D341Med (cell line): ENCODE results near the gene RAD51AP1.

ENCODE experiments used
- DNase-seq: peaks from one replicate; pipeline ENCODE4 v3.0.0; 2012; ENCODE audit warnings: low spot score

RAD51AP1 gene

DNA sequence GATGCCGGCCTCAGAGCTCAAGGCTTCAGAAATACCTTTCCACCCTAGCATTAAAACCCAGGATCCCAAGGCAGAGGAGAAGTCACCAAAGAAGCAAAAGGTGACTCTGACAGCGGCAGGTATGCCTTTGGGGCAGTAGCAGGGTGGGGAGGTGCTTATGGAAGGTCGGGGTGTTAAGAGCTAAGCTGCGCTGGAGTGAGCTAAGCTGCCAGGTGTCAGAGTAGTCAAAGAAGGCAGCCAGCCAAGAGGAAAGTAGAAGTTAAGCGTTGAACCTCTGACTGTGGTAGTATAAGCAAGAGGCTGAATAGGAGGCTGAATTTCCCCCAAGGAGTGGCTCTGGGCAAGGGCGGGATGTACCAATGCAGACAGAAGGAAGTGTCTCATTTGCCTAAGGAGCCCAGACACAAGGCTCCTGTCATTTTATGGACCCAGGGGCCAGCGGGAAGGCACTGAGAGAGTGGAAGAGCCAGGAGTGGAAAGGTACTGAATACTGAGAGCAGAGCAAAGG lies 52.5 kb downstream of the RAD51AP1 start:
- DNase-seq, result no peak

DNA sequence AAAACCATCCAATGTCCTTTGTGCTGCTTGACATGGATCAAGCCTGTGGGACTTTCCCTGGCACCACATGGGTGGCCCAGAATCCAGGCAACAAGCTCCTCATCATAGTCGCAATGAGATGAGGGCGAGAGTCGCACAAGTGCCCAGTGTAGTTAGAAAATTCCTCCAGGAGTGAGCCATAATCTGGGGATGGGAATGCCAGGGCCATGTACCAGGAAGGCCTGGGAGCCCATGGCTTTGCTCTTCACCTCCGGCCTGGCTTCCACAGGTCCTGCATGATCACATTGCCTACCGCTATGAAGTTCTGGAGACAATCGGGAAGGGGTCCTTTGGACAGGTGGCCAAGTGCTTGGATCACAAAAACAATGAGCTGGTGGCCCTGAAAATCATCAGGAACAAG lies 57.2 kb downstream of the RAD51AP1 start:
- DNase-seq, result no peak

DNA sequence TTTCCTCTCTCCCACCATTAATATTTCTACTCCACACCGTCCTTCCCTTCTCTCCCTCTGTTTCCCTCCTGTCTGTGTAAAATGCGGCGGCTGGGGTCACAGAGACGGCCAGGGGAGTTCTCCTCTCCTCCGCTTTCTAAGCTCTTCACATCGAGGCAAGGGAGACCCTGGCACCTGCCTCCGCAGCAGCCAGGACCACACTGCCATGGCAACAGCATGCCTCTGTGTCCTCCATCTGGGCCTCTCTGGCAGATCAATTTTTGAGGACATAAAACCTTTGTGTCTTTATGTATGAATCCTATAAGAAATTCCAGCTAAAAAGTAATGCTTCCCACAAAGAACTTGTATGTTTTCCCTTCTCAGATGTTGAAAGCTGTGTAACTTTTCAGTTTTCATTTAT lies 64.7 kb downstream of the RAD51AP1 start:
- DNase-seq, result no peak

DNA sequence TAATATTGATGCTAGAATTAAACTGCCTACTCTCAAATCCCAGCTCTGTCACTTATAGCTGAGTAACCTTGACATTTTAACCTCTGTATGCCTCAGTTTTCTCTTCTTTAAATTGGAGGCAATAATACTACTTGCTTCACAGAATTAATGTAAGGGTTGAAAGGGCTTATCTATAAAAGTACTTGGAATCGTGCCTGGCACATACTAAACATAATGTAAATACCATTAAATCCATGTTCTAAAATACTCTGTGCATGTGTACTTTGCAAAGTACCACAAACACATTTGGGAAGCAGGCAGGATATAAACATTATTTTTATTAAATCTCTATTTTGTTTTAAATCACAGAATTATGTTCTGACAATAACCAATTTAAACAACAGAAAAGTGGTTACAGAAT lies 65.3 kb downstream of the RAD51AP1 start:
- DNase-seq, result no peak

DNA sequence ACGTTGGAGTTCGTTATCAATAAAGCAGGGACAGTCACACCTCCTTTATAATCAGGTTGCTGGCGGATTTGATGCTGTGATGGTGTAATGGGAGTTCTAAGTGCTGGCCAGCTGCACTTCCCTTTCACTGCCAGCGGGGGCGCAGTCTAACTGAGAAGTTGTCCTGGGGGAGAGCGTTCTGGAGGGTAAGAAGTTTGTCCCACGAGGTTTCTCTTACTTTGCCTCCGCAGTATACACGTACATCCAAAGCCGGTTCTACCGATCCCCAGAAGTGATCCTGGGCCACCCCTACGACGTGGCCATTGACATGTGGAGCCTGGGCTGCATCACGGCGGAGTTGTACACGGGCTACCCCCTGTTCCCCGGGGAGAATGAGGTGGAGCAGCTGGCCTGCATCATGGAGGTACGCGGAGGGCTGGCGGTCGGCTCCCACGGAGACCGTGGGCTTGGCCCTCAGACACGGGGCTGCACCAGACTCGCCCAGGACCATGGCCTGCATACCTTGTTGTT lies 66.0 kb downstream of the RAD51AP1 start:
- DNase-seq, result peak; percentile 86

DNA sequence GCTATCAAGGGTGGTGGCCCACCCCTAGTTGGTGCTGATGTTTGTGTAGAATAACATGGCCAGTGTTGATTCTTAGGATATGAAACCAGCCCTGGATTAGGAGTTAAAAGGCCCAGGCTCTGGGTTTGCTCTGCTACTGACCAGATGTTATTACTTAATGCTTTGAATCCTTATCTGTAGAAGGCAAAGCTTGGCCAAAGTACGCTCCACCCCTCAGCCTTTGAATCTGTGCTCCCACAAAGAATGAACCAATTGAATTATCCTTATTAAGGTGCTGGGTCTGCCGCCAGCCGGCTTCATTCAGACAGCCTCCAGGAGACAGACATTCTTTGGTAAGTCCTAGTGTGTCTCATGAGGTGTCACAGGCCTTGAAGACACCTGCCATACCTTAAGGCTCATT lies 68.4 kb downstream of the RAD51AP1 start:
- no peak for DNase-seq

DNA sequence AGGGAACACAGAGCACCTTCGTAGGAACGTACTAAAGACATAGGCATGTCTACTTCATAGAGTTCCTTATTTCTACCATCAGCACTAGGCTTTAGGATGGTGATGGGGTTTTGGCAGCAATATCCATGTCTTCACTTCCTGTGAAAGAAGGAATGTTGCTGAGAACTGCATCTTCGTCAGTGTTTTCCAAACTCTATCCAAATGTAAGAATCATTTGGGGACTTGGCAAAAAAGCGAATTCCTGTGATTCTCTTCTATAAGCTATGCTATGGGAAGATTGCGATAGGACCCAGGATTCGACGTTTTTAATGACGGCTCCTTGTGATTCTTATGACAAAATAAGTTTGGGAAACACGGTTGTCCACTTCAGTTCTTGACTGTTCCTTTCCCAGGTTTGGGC lies 70.4 kb downstream of the RAD51AP1 start:
- no peak for DNase-seq
